Nephron progenitor cell (in vitro differentiated cells): ENCODE measurements around the gene PRPF18.

ENCODE experiments used
- DNase-seq: peaks from one replicate; pipeline ENCODE4 v3.0.0; 2021
- H3K27ac Mint-ChIP-seq: 2 replicates; pipeline ENCODE4 v1.8.0; 2021; ENCODE audit warnings: mild to moderate bottlenecking, moderate library complexity, mixed read lengths
- H3K27me3 Mint-ChIP-seq: 2 replicates; pipeline ENCODE4 v1.8.0; 2021; ENCODE audit warnings: mild to moderate bottlenecking, low read depth, mixed read lengths; ENCODE audit not compliant: poor library complexity
- H3K36me3 Mint-ChIP-seq: 2 replicates; pipeline ENCODE4 v1.8.0; 2021; ENCODE audit warnings: low read depth, mixed read lengths
- H3K4me1 Mint-ChIP-seq: 2 replicates; pipeline ENCODE4 v1.8.0; 2021; ENCODE audit warnings: mixed read lengths
- H3K4me3 Mint-ChIP-seq: 2 replicates; pipeline ENCODE4 v1.8.0; 2021; ENCODE audit warnings: mild to moderate bottlenecking, moderate library complexity, mixed read lengths
- H3K9me3 Mint-ChIP-seq: 2 replicates; pipeline ENCODE4 v1.8.0; 2021; ENCODE audit warnings: mild to moderate bottlenecking, moderate library complexity, mixed read lengths
- TF ChIP-seq, protein P1 (sequence below): fragments of 200-600 bp; sonication (generic); IDR thresholded peaks from 2 replicates; pipeline ENCODE4 v1.5.0; 2021; ENCODE audit warnings: antibody characterized with exemption

The PRPF18 gene

DNA sequence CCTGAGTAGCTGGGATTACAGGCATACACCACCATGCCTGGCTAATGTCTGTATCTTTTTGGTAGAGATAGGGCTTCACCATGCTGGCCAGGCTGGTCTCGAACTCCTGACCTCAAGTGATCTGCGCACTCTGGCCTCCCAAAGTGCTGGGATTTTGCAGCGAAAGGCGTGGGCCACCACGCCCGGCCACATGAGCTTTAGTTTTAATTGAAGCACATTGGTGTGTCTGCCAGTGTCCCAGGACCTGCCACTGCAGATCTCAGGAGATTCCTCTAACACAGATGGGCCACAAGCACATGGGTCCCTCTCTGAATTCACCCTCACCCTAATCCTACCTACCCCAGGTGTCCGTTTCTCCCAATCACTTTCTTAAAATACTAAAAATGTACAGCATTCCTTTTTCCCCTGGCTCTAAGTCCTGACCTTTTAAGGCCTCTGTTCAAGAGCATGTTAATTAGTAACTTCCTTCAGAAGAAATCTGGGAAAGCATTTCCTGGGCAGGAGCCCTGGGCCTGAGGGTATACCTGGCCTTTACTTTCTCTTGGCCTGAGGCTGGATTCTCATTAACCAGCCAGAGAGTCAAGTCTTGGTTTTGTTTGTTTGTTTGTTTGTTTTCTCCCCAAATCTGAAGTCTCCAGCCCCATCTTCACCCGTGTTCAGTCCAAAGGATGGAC, 82.6 kb downstream of the PRPF18 start:
- no peak for DNase-seq
- no peak overlapping the region for H3K4me3 Mint-ChIP-seq
- peaks cover 48% of the 10 kb centered on the region for H3K4me1 Mint-ChIP-seq
- H3K27me3 Mint-ChIP-seq = no peaks in the 10 kb centered on the region
- H3K27ac Mint-ChIP-seq = peak overlapping the region; percentile 87
- H3K36me3 Mint-ChIP-seq = peaks cover 78% of the 10 kb centered on the region
- no peaks in the 10 kb centered on the region for H3K9me3 Mint-ChIP-seq
- TF ChIP-seq, protein P1, sequence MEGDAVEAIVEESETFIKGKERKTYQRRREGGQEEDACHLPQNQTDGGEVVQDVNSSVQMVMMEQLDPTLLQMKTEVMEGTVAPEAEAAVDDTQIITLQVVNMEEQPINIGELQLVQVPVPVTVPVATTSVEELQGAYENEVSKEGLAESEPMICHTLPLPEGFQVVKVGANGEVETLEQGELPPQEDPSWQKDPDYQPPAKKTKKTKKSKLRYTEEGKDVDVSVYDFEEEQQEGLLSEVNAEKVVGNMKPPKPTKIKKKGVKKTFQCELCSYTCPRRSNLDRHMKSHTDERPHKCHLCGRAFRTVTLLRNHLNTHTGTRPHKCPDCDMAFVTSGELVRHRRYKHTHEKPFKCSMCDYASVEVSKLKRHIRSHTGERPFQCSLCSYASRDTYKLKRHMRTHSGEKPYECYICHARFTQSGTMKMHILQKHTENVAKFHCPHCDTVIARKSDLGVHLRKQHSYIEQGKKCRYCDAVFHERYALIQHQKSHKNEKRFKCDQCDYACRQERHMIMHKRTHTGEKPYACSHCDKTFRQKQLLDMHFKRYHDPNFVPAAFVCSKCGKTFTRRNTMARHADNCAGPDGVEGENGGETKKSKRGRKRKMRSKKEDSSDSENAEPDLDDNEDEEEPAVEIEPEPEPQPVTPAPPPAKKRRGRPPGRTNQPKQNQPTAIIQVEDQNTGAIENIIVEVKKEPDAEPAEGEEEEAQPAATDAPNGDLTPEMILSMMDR = no peak

DNA sequence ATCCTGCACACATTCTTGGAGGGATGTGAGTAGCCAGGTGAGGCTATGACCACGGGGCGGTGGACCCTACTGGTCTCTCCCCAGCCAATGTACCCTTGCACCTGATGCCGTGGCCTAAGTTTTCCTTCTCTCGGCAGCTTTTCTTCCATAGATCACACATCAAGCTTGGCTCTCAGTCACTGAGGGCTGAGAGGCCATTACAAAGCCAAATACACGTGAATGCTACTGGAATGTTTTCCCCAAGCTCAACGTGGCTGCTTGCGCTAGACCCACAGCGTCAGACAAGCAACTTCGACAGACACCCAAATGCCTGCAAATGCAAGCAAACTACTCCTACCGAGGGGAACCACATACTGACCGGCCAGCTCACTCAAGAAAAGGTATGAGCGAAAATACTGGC, 83.1 kb downstream of the PRPF18 start:
- DNase-seq = no peak
- H3K27me3 Mint-ChIP-seq = no peaks in the 10 kb centered on the region
- TF ChIP-seq, protein P1 = no peak
- H3K27ac Mint-ChIP-seq = peak overlapping the region; percentile 87
- H3K9me3 Mint-ChIP-seq = no peaks in the 10 kb centered on the region
- peaks cover 54% of the 10 kb centered on the region for H3K4me1 Mint-ChIP-seq
- no peak overlapping the region for H3K4me3 Mint-ChIP-seq
- peaks cover 79% of the 10 kb centered on the region for H3K36me3 Mint-ChIP-seq

DNA sequence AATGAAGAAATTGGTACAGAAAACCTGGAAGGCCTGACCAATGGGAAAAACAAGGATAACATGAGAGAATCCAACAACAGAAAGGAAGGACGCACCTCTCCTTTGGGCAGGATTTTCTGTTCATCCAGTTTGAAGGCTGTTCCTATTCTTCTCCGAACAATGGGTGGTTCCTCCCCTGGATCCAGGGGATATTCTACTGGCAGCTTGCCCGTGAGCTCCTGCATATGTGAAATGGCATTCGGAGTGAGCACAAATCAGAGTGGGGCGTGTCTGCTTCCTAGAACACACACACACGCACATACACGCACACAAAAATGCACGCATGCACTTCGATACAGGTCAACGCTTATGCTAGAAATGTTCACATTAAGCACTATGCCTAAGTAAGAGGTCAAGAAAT, 83.5 kb downstream of the PRPF18 start:
- H3K4me3 Mint-ChIP-seq = no peak overlapping the region
- TF ChIP-seq, protein P1 = no peak
- H3K27ac Mint-ChIP-seq = peak overlapping the region; percentile 87
- DNase-seq = no peak
- H3K36me3 Mint-ChIP-seq = peaks cover 78% of the 10 kb centered on the region
- H3K4me1 Mint-ChIP-seq = peaks cover 58% of the 10 kb centered on the region
- no peaks in the 10 kb centered on the region for H3K27me3 Mint-ChIP-seq
- no peaks in the 10 kb centered on the region for H3K9me3 Mint-ChIP-seq

DNA sequence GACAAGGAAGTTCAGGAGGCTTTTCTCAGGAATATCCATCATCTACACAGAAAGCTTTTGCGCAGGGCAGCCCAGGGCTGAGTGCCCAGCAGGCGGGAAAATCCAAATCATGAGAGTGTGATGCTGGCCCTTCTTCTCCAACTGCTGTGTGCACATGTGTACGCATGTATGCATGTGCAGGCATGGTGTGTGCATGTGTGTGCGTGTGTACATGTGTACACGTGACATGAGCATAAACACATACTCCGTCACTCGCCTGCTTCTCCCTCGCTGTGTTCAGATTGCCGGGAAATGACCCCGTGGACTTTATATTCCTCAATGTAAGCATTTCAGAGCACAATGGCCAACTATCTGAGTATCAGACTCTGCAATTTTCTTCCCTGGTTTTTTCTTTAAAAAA, 85.1 kb downstream of the PRPF18 start:
- no peak for DNase-seq
- Mint-ChIP-seq H3K27ac (peak overlapping the region; percentile 97), H3K27me3 (no peaks in the 10 kb centered on the region), H3K9me3 (no peaks in the 10 kb centered on the region), H3K4me3 (no peak overlapping the region), H3K4me1 (peaks cover 63% of the 10 kb centered on the region), H3K36me3 (peaks cover 69% of the 10 kb centered on the region)
- TF ChIP-seq, protein P1 = no peak

DNA sequence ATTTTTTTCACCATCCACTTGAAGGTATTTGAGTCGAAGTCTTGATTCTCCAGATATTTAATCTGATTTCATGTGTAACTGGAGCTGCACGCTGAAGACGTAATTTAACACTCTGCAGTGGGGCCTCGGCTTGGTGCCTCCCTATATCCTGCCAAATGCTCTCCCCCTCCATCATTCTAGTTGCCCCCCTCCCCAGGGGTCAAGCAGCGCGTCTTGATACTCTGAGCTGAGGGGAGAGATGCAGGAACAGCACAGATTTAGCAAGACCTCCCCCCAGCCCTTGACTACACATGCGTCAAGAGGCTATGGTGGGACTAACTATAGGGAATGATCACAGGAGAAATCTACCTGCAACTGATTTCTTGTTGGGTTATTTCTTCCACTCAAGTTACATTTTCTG, 85.8 kb downstream of the PRPF18 start:
- Mint-ChIP-seq H3K36me3 (peaks cover 69% of the 10 kb centered on the region), H3K9me3 (no peaks in the 10 kb centered on the region), H3K27me3 (no peaks in the 10 kb centered on the region), H3K4me3 (peak overlapping the region; percentile 61), H3K27ac (peak overlapping the region; percentile 97), H3K4me1 (peaks cover 70% of the 10 kb centered on the region)
- TF ChIP-seq, protein P1 = no peak
- peak; percentile 60 for DNase-seq

DNA sequence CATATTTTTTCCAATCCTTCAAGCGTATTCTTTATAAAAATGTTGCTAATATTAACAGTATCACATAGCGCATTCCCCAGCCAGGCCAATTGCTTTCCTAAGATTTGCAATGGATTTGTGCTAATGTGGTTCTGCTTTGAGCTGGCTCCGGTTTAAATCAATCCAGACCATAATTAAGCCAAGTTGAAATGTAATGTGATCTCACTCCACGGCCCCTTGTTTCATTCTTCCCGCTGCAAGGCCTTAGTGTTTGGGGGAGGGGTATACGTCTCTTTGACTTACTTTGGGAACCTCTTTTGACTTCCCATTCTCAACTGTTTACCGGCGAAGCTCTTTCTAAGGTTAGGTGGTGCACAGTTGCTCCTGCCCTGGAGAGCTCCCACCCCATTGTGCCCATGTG, 86.4 kb downstream of the PRPF18 start:
- Mint-ChIP-seq H3K4me3 (peak overlapping the region; percentile 61), H3K36me3 (peaks cover 68% of the 10 kb centered on the region), H3K9me3 (no peaks in the 10 kb centered on the region), H3K27ac (peak overlapping the region; percentile 97), H3K27me3 (no peaks in the 10 kb centered on the region), H3K4me1 (peaks cover 73% of the 10 kb centered on the region)
- peak; percentile 18 for DNase-seq
- TF ChIP-seq, protein P1 = no peak
